Right lobe of liver (tissue), 4 donors: ENCODE data around the gene SMYD4.

Experiments used
- POLR2A ChIP-seq: fragments of 450-650 bp; IDR thresholded peaks from one replicate; pipeline ENCODE4 v1.6.1; 2017; ENCODE audit warnings: antibody characterized with exemption, mild to moderate bottlenecking
- TF ChIP-seq, protein P1 (sequence below), 4 donors: fragments of 200-600 bp in 3 of 4; fragments of 450-650 bp in 1 of 4; IDR thresholded peaks; one replicate each; pipeline versions ENCODE4 v1.5.1 to v1.8.0; 2016 to 2022; ENCODE audit warnings: antibody characterized with exemption in 4 of 4, mild to moderate bottlenecking in 2 of 4
- donor health status: DM: no; HTN: no; CAD: no.
- donor health status: DM: no; HTN: no; CAD: no.
- donor health status: DM: no; HTN: yes; CAD: no.

DNA sequence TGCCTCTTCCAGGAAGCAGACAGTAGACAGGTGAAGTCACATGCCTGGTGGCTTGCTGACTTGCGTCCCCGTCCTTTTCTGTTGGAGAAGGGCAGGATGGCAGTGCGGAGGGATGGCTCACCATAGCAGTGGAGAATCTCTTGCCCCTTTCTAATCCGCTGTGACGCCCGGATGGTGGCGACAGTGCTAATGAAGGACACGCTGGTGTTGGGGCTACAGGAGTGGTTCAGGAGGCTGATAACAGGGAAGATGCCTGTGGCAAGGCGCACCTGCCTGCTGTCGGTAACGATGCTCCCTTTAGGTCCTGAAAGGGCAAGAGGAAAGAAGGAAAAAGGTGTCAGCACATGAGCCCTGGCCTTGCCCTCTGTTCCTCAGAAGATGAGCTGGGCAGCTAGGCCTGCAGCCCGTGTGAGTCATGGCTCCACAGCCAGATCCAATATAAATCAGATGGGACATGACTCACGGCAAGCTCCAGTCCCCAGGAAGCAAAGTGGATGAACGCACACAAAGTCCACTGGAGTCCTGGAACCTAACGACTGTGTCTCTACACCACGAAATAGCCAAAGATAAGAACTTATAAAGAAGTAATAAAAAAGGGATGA lies 42.3 kb downstream of the SMYD4 start:
- TF ChIP-seq, protein P1, sequence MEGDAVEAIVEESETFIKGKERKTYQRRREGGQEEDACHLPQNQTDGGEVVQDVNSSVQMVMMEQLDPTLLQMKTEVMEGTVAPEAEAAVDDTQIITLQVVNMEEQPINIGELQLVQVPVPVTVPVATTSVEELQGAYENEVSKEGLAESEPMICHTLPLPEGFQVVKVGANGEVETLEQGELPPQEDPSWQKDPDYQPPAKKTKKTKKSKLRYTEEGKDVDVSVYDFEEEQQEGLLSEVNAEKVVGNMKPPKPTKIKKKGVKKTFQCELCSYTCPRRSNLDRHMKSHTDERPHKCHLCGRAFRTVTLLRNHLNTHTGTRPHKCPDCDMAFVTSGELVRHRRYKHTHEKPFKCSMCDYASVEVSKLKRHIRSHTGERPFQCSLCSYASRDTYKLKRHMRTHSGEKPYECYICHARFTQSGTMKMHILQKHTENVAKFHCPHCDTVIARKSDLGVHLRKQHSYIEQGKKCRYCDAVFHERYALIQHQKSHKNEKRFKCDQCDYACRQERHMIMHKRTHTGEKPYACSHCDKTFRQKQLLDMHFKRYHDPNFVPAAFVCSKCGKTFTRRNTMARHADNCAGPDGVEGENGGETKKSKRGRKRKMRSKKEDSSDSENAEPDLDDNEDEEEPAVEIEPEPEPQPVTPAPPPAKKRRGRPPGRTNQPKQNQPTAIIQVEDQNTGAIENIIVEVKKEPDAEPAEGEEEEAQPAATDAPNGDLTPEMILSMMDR (IDR thresholded peaks at IDR 0.05): no peak
- TF ChIP-seq POLR2A: peak; percentile 55
